Vagina (tissue), 2 donors: ENCODE data around the gene GPD1L.

ENCODE experiments used
- CTCF ChIP-seq, 3 experiments: fragments of 450-650 bp in 2 of 3; fragments of 200-600 bp in 1 of 3; sonication (generic) in 1 of 3; IDR thresholded peaks; one replicate each; pipeline ENCODE4 v1.5.1; 2017 to 2019; ENCODE audit warnings: antibody characterized with exemption in 3 of 3, mild to moderate bottlenecking in 2 of 3, moderate library complexity in 2 of 3
- POLR2A ChIP-seq, 2 donors: fragments of 450-650 bp; IDR thresholded peaks; one replicate each; pipeline ENCODE4 v1.6.1; 2017; ENCODE audit warnings: antibody characterized with exemption in 2 of 2, mild to moderate bottlenecking in 2 of 2, moderate library complexity in 2 of 2
- POLR2AphosphoS5 ChIP-seq, 2 donors: sonication (generic); formaldehyde crosslinking; IDR thresholded peaks; one replicate each; pipeline ENCODE4 v1.9.0; 2017; ENCODE audit warnings: antibody characterized with exemption in 2 of 2, mild to moderate bottlenecking in 2 of 2, low read depth in 1 of 2; ENCODE audit not compliant: insufficient read depth in 1 of 2

GRCh38 chr3:32089476-32089875 is 16.9 kb upstream of the GPD1L start:
- TF ChIP-seq CTCF (IDR thresholded peaks at IDR 0.05) (no peak), POLR2AphosphoS5 (IDR thresholded peaks at IDR 0.05; ENCODE audit: insufficient read depth in 1 of 2, low read depth in 1 of 2) (no peak), POLR2A (IDR thresholded peaks at IDR 0.05) (no peak)
